A549 (cell line): ENCODE results near the gene CCDC146. TPM values are rescaled to one million over a fixed set of nuclear protein-coding genes. Genes with fewer than 3 reads are reported as not detected.
"Not testable (repeated sequence)": the region's sequence is repeated elsewhere in the genome, so short reads cannot be mapped to it uniquely, and the experiment has no call there.

Source experiments
- ATAC-seq, 2 experiments: fragments of 200-7000 bp in 1 of 2; fragments of >200 bp in 1 of 2; cut with Nextera tagmentation in 1 of 2; cut with Tn5 transposase in 1 of 2; 3 replicates each; pipeline versions ENCODE4 v1.8.0 to v1.9.1; 2018 to 2020; ENCODE audit warnings: mild to moderate bottlenecking in 1 of 2, moderate library complexity in 1 of 2
- CTCF ChIA-PET: fragments of 300-600 bp; sonication (Branson Sonifier 250); formaldehyde crosslinking; extraction: SDS; loops from one replicate; lab custom pipeline; 2021; ENCODE audit warnings: antibody characterized with exemption, inconsistent platforms; lab: Yijun Ruan, JAX
- POLR2A ChIA-PET: fragments of 350-600 bp; formaldehyde crosslinking; extraction: SDS; loops from one replicate; lab custom pipeline; 2021; ENCODE audit warnings: antibody characterized with exemption, inconsistent platforms; lab: Yijun Ruan, JAX
- DNase-seq, 2 experiments: peaks; one replicate each; pipeline versions ENCODE4 v3.0.0 to v3.0.0-alpha.2; 2011 to 2016; ENCODE audit warnings: low read depth in 1 of 2, low spot score in 1 of 2
- FAIRE-seq: peaks from 2 replicates; lab custom pipeline; 2011; peaks lifted over from hg19 to GRCh38; lab: Jason Lieb, UNC
- H3K27ac ChIP-seq, 2 experiments: fragments of >200 bp; sonication (Bioruptor Twin); formaldehyde crosslinking; 3 replicates each; pipeline ENCODE4 v1.5.1; 2016 to 2017
- H3K4me1 ChIP-seq: fragments of >200 bp; sonication (Bioruptor Twin); formaldehyde crosslinking; 3 replicates; pipeline ENCODE4 v1.6.1; 2016
- H3K4me2 ChIP-seq: fragments of >200 bp; sonication (Bioruptor Twin); formaldehyde crosslinking; 3 replicates; pipeline ENCODE4 v1.6.1; 2016
- H3K4me3 ChIP-seq: fragments of >200 bp; sonication (Bioruptor Twin); formaldehyde crosslinking; 3 replicates; pipeline ENCODE4 v1.5.1; 2016
- H3K9me3 ChIP-seq: fragments of >200 bp; sonication (Bioruptor Twin); formaldehyde crosslinking; 3 replicates; pipeline ENCODE4 v1.6.1; 2016
- ATOH8 ChIP-seq: fragments of 250-450 bp; sonication (Bioruptor Pico); IDR thresholded peaks from 2 replicates; pipeline ENCODE4 v1.5.0; 2020; ENCODE audit warnings: low read depth, mild to moderate bottlenecking, moderate library complexity
- BCL3 ChIP-seq: fragments of >200 bp; sonication (Bioruptor Twin); formaldehyde crosslinking; IDR thresholded peaks from 3 replicates; pipeline ENCODE4 v1.6.1; 2016
- CBX2 ChIP-seq: fragments of 200-600 bp; sonication (generic); IDR thresholded peaks from 2 replicates; pipeline ENCODE4 v1.6.1; 2016; ENCODE audit warnings: low read depth, mild to moderate bottlenecking, borderline replicate concordance
- CEBPB ChIP-seq, 2 experiments: fragments of >200 bp in 1 of 2; sonication (Bioruptor Twin) in 1 of 2; formaldehyde crosslinking in 1 of 2; IDR thresholded peaks; 2 replicates each; pipeline ENCODE4 v1.6.1; 2012 to 2016
- CHD2 ChIP-seq: fragments of 150-350 bp; IDR thresholded peaks from 2 replicates; pipeline ENCODE4 v1.6.1; 2014; ENCODE audit warnings: low read length; ENCODE audit not compliant: partially characterized antibody
- EHF ChIP-seq: fragments of 250-450 bp; sonication (Bioruptor Pico); IDR thresholded peaks from 2 replicates; pipeline ENCODE4 v1.5.0; 2020; ENCODE audit warnings: mild to moderate bottlenecking
- GATA3 ChIP-seq: IDR thresholded peaks from 2 replicates; pipeline ENCODE4 v1.6.1; 2012; ENCODE audit warnings: borderline replicate concordance
- HDAC2 ChIP-seq: fragments of 200-600 bp; sonication (generic); IDR thresholded peaks from 2 replicates; pipeline ENCODE4 v1.6.1; 2016
- HOXB13 ChIP-seq: fragments of 250-450 bp; sonication (Bioruptor Pico); IDR thresholded peaks from 2 replicates; pipeline ENCODE4 v1.5.0; 2020; ENCODE audit warnings: low read depth, mild to moderate bottlenecking, moderate library complexity
- HOXB5 ChIP-seq: fragments of 250-450 bp; sonication (Bioruptor Pico); IDR thresholded peaks from 2 replicates; pipeline ENCODE4 v1.5.0; 2020; ENCODE audit warnings: mild to moderate bottlenecking, moderate library complexity
- JUN ChIP-seq, 2 experiments: fragments of >200 bp; sonication (Bioruptor Twin); formaldehyde crosslinking; IDR thresholded peaks; 2 replicates in 1 of 2; 3 replicates in 1 of 2; pipeline ENCODE4 v1.6.1; 2016 to 2017
- KDM5A ChIP-seq: fragments of 200-600 bp; sonication (generic); IDR thresholded peaks from 2 replicates; pipeline ENCODE4 v1.6.1; 2016; ENCODE audit warnings: antibody characterized with exemption, mild to moderate bottlenecking
- MYC ChIP-seq: IDR thresholded peaks from 2 replicates; pipeline ENCODE4 v1.6.1; 2012; ENCODE audit warnings: mild to moderate bottlenecking, inconsistent platforms, low read length, improper control_type of control experiment, borderline replicate concordance
- NR3C1 ChIP-seq: fragments of >200 bp; sonication (Bioruptor Twin); formaldehyde crosslinking; IDR thresholded peaks from 3 replicates; pipeline ENCODE4 v1.6.1; 2017
- PHF8 ChIP-seq: fragments of 200-600 bp; sonication (generic); IDR thresholded peaks from 2 replicates; pipeline ENCODE4 v1.6.1; 2016; ENCODE audit warnings: low read depth, mild to moderate bottlenecking, antibody characterized with exemption, moderate library complexity, borderline replicate concordance
- POLR2A ChIP-seq: IDR thresholded peaks from 2 replicates; pipeline ENCODE4 v1.6.1; 2012; ENCODE audit warnings: mild to moderate bottlenecking, low read length
- RAD21 ChIP-seq, 2 experiments: fragments of >200 bp in 1 of 2; sonication (Bioruptor Twin) in 1 of 2; formaldehyde crosslinking in 1 of 2; IDR thresholded peaks in 1 of 2; conservative IDR thresholded peaks in 1 of 2; 2 replicates in 1 of 2; 3 replicates in 1 of 2; pipeline ENCODE4 v1.6.1; 2012 to 2018; ENCODE audit warnings: inconsistent platforms in 1 of 2
- RNF2 ChIP-seq: fragments of 200-600 bp; sonication (generic); IDR thresholded peaks from 2 replicates; pipeline ENCODE4 v1.6.1; 2016; ENCODE audit warnings: low read depth, mild to moderate bottlenecking, antibody characterized with exemption, moderate library complexity, borderline replicate concordance
- SREBF2 ChIP-seq: fragments of 450-650 bp; IDR thresholded peaks from 2 replicates; pipeline ENCODE4 v1.6.1; 2014; ENCODE audit warnings: mild to moderate bottlenecking, moderate library complexity
- TFCP2L1 ChIP-seq: fragments of 250-450 bp; sonication (Bioruptor Pico); IDR thresholded peaks from 2 replicates; pipeline ENCODE4 v1.5.0; 2021; ENCODE audit warnings: mild to moderate bottlenecking
- USF2 ChIP-seq: fragments of 450-650 bp; IDR thresholded peaks from 2 replicates; pipeline ENCODE4 v1.6.1; 2014; ENCODE audit warnings: antibody characterized with exemption
- ZC3H11A ChIP-seq: fragments of 450-650 bp; IDR thresholded peaks from 2 replicates; pipeline ENCODE4 v1.6.1; 2014; ENCODE audit warnings: antibody characterized with exemption, mild to moderate bottlenecking
- ZFP36 ChIP-seq: fragments of 450-650 bp; IDR thresholded peaks from 2 replicates; pipeline ENCODE4 v1.6.1; 2014; ENCODE audit warnings: borderline replicate concordance; ENCODE audit not compliant: partially characterized antibody
- ZNF302 ChIP-seq: fragments of 250-450 bp; sonication (Bioruptor Pico); IDR thresholded peaks from 2 replicates; pipeline ENCODE4 v1.9.0; 2021; ENCODE audit warnings: inconsistent platforms, mild to moderate bottlenecking, moderate library complexity
- ZSCAN20 ChIP-seq: fragments of 250-450 bp; sonication (Bioruptor Pico); IDR thresholded peaks from 2 replicates; pipeline ENCODE4 v1.8.0; 2022; ENCODE audit warnings: mild to moderate bottlenecking, moderate library complexity
- WGBS: methylation state at CpG from one replicate; pipeline ENCODE4 v1.1.6; 2017; ENCODE audit errors: missing lambda C conversion rate; 5-methylcytosine and 5-hydroxymethylcytosine counted together
- polyA plus RNA-seq, 4 experiments: library from polyadenylated mRNA; depleted of rRNA in 3 of 4; stranded (reverse); fragments of >200 nt; fragmentation: RNase III in 1 of 4; extraction: RNeasy Plus Mini Kit Qiagen cat#74134 plus additional on column Dnase treatment in 1 of 4; gene quantifications; 2 replicates in 3 of 4; 3 replicates in 1 of 4; pipeline ENCODE4 v1.2.3, GENCODE V29; 2011 to 2017

The CCDC146 gene
- polyA plus RNA-seq, 2 of the 4 experiments (the other 2 are of a cell fraction): 1.4 to 3.4 TPM

DNA sequence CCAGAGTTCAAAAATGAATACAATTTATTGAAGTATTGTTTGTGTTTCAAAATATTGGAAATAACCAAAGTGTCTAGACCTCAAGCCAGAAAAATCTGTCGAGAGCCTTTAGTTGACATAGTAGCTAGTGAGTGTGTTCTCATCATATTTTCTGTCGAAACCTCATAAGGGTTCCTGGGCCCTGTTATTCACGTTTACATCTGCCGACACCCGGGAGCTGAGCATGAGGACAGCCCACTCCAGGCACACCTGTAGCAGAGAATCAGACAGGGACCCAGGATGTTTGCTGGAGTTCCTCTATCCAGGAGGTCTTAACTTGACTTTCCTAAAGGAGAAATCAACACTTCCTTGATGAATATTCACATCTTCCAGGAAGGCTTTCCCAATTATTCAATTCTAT is 149.4 kb downstream of the CCDC146 start:
- no peaks in the 10 kb centered on the region; the same call in 2 of the 3 replicates for H3K4me1 ChIP-seq
- 86% methylated on average over 5 of the region's 5 CpGs for WGBS
- no peak for ATAC-seq
- no peak for TF ChIP-seq RAD21 (conservative IDR thresholded peaks at IDR 0.05 in 1 of 2, IDR thresholded peaks at IDR 0.05 in 1 of 2)
- no peak for TF ChIP-seq CHD2
- TF ChIP-seq ZFP36: no peak
- TF ChIP-seq EHF: no peak
- TF ChIP-seq ZC3H11A: no peak
- no peak for TF ChIP-seq KDM5A
- no peak for TF ChIP-seq HOXB5 (CRISPR knock-in tag)
- no peak for TF ChIP-seq MYC
- TF ChIP-seq RNF2: no peak
- TF ChIP-seq ZSCAN20 (CRISPR knock-in tag): no peak
- TF ChIP-seq ATOH8: no peak
- no peak for TF ChIP-seq ZNF302 (CRISPR knock-in tag)
- TF ChIP-seq POLR2A: no peak
- TF ChIP-seq JUN (IDR thresholded peaks at IDR 0.05): no peak
- no peak for TF ChIP-seq BCL3
- TF ChIP-seq USF2: no peak
- TF ChIP-seq HOXB13 (CRISPR knock-in tag): no peak
- TF ChIP-seq GATA3: no peak
- no peak for TF ChIP-seq SREBF2
- no peak for TF ChIP-seq HDAC2
- TF ChIP-seq, all 56 proteins: peak for 0
- no peak overlapping the region for H3K4me2 ChIP-seq
- ChIA-PET POLR2A (no interaction called here), CTCF (interaction anchor here (2.5 kb wide), 1 partner anchor 24 kb away, joined by 9 read pairs; no protein-coding TSS in a partner anchor)
- no peak for FAIRE-seq
- no peak overlapping the region for H3K27ac ChIP-seq
- H3K9me3 ChIP-seq: no peaks in the 10 kb centered on the region
- H3K4me3 ChIP-seq: no peak overlapping the region
- DNase-seq: no peak

DNA sequence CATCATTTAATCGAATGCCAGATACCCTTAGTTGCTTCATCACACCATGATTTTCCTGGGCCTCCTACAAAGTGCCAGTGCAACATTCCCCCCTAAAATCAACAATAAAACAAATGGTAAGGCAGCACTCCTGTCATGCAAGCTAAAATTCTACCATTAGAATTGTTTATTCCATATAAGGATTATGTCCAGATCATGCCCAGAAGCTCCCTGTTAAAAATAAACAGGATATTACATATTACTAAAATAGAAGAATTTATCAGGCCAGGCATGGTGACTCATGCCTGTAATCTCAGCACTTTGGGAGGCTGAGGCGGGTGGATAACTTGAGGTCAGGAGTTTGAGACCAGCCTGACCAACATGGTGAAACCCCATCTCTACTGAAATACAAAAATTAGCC is 153.2 kb downstream of the CCDC146 start:
- ATAC-seq, CTCF ChIA-PET, H3K9me3 ChIP-seq, DNase-seq, H3K4me3 ChIP-seq, POLR2A ChIA-PET, H3K4me2 ChIP-seq, H3K4me1 ChIP-seq, H3K27ac ChIP-seq, FAIRE-seq: not testable (repeated sequence)
- WGBS: 86% methylated on average over 2 of the region's 2 CpGs

DNA sequence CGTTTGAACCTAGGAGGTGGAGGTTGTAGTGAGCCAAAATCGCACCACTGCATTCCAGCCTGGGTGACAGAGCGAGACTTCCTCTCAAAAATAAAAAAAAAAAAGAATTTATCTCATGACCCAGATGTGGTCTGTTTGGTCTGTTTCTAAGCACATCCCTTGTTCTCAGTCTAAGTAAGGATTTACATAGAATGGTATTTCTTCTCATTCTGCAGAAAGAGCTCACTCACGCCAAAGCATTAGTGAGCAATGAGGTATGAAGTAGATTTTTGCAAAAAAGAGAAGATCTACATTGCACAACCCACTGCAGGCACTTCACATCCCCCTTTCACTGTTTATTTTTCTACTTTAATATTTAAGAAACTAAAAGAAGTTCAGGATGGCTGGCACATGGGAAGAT is 153.7 kb downstream of the CCDC146 start:
- POLR2A ChIA-PET: no interaction called here
- no peak for DNase-seq
- H3K4me3 ChIP-seq: no peak overlapping the region
- H3K4me2 ChIP-seq: no peak overlapping the region
- CTCF ChIA-PET: no interaction called here
- no peaks in the 10 kb centered on the region; the same call in 2 of the 3 replicates for H3K4me1 ChIP-seq
- H3K27ac ChIP-seq: no peak overlapping the region
- ATAC-seq: no peak
- TF ChIP-seq CEBPB (IDR thresholded peaks at IDR 0.05): no peak
- TF ChIP-seq HOXB13 (CRISPR knock-in tag): no peak
- TF ChIP-seq PHF8: no peak
- no peak for TF ChIP-seq RNF2
- TF ChIP-seq TFCP2L1: no peak
- TF ChIP-seq CBX2: no peak
- no peak for TF ChIP-seq NR3C1
- TF ChIP-seq, all 56 proteins: peak for 0
- 59% methylated on average over 4 of the region's 4 CpGs for WGBS
- no peak for FAIRE-seq
- H3K9me3 ChIP-seq: no peaks in the 10 kb centered on the region
